Esophagus squamous epithelium (tissue), 5 donors: ENCODE measurements around the gene SUMO1. TPM values are rescaled to one million over a fixed set of nuclear protein-coding genes. Genes with fewer than 3 reads are reported as not detected.
A peak's percentile ranks its signal among the peaks of the same experiment; 100 is the strongest.

Experiments
- DNase-seq: peaks from one replicate; lab custom pipeline; 2025; lab: John Stamatoyannopoulos, UW
- H3K27ac ChIP-seq, 4 donors: fragments of 200-600 bp; sonication (generic); one replicate each; pipeline ENCODE4 v1.5.1; 2016 to 2019; ENCODE audit warnings: mild to moderate bottlenecking in 1 of 4
- H3K27me3 ChIP-seq, 4 donors: fragments of 200-600 bp; sonication (generic); 1 replicate in 3 of 4; 2 replicates in 1 of 4; pipeline versions ENCODE4 v1.5.1 to v1.6.0; 2017 to 2021; ENCODE audit warnings: antibody characterized with exemption in 1 of 4
- H3K36me3 ChIP-seq, 3 donors: fragments of 200-600 bp; sonication (generic); one replicate each; pipeline ENCODE4 v1.5.1; 2016 to 2019
- H3K4me1 ChIP-seq, 3 donors: fragments of 200-600 bp; sonication (generic); one replicate each; pipeline ENCODE4 v1.5.1; 2017 to 2019
- H3K4me3 ChIP-seq, 4 donors: fragments of 200-600 bp; sonication (generic); 1 replicate in 3 of 4; 2 replicates in 1 of 4; pipeline ENCODE4 v1.5.1; 2016 to 2019; ENCODE audit warnings: mild to moderate bottlenecking in 2 of 4, moderate library complexity in 1 of 4
- H3K9me3 ChIP-seq, 3 donors: fragments of 200-600 bp; sonication (generic); one replicate each; pipeline ENCODE4 v1.5.1; 2016 to 2019
- CTCF ChIP-seq, 6 experiments: fragments of 450-650 bp in 4 of 6; fragments of 200-600 bp in 2 of 6; sonication (generic) in 2 of 6; IDR thresholded peaks; one replicate each; pipeline ENCODE4 v1.5.1; 2016 to 2019; ENCODE audit warnings: antibody characterized with exemption in 6 of 6, mild to moderate bottlenecking in 4 of 6, moderate library complexity in 4 of 6
- POLR2A ChIP-seq, 4 donors: fragments of 450-650 bp; IDR thresholded peaks; one replicate each; pipeline ENCODE4 v1.6.1; 2017; ENCODE audit warnings: antibody characterized with exemption in 4 of 4, mild to moderate bottlenecking in 4 of 4, moderate library complexity in 3 of 4
- WGBS, 2 donors: methylation state at CpG; one replicate each; pipeline ENCODE4 v1.1.5; 2018; 5-methylcytosine and 5-hydroxymethylcytosine counted together
- intact Hi-C: fragments of 100-400 bp; cut with DNase I; formaldehyde crosslinking; loops from one replicate; pipeline ENCODE4 v1.15.0; 2022
- total RNA-seq, 4 donors: library from RNA; depleted of rRNA; stranded (reverse); fragments of >200 nt; gene quantifications; one replicate each; pipeline ENCODE4 v1.1.0, GENCODE V29; 2016
- donor health status: DM: yes; HTN: yes; CAD: no.

Gene SUMO1
- total RNA-seq, 4 donors from 2014 or later: 28.8 to 82.6 (median 54.0) TPM

DNA sequence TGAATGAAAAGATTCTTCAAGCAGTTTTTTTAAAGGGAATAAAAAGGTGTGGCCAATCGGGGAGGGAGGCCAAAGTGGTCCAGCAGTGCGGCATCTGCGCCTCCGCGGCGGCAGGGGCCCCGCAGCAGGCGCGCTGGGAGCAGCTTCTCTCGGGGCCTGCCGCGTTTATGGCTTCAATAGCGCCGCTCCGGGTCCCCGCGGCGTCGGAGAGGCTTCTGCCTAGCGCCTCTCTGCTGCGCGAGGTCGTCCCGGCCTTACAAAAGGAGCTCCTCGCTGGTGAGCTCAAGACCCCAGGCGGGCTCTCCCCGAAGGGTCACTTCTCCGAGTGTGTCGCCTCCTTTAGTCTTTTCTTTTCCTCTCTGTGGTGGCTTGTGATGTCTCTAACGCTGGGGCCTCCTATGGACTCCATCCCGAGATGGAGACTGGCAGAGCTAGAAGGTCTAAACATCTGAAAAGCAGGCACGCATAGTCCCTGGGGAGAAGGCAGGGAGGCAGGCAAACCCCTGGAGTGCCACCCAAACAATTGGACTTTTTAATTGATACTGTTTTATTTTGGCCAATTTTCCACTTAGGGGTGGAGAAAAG, 67.1 kb downstream of the SUMO1 start:
- Histone ChIP-seq H3K27me3 (peaks cover 0 to 13% (median 0%) of the 10 kb centered on the region in 4 donors), H3K27ac (no peak overlapping the region), H3K9me3 (no peaks in the 10 kb centered on the region), H3K4me3 (peak overlapping the region in 3 of 4 donors; percentile 3 to 50 (median 24)), H3K36me3 (no peaks in the 10 kb centered on the region), H3K4me1 (peaks cover 0 to 9% (median 6%) of the 10 kb centered on the region in 3 donors)
- intact Hi-C loops: no loop called here
- TF ChIP-seq POLR2A (IDR thresholded peaks at IDR 0.05) (no peak), CTCF (IDR thresholded peaks at IDR 0.05) (no peak)
- 11 to 24% methylated on average over 17 to 23 of the region's 32 CpGs for WGBS, 2 donors
- DNase-seq: no peak

GRCh38 chr2:202169832-202170424, 68.5 kb downstream of the SUMO1 start:
- Histone ChIP-seq H3K27ac (no peak overlapping the region), H3K27me3 (peaks cover 0 to 13% (median 0%) of the 10 kb centered on the region in 4 donors), H3K36me3 (no peaks in the 10 kb centered on the region), H3K9me3 (no peaks in the 10 kb centered on the region), H3K4me3 (no peak overlapping the region), H3K4me1 (peaks cover 0 to 9% (median 6%) of the 10 kb centered on the region in 3 donors)
- intact Hi-C loops: no loop called here
- TF ChIP-seq POLR2A (IDR thresholded peaks at IDR 0.05) (no peak), CTCF (IDR thresholded peaks at IDR 0.05) (no peak)
- 84 to 87% methylated on average over 7 to 8 of the region's 8 CpGs for WGBS, 2 donors
- no peak for DNase-seq

GRCh38 chr2:202169131-202169530, 69.3 kb downstream of the SUMO1 start:
- DNase-seq: no peak
- Histone ChIP-seq H3K4me3 (no peak overlapping the region), H3K4me1 (peaks cover 0 to 9% (median 6%) of the 10 kb centered on the region in 3 donors), H3K27me3 (peaks cover 0 to 13% (median 0%) of the 10 kb centered on the region in 4 donors), H3K27ac (no peak overlapping the region), H3K9me3 (no peaks in the 10 kb centered on the region), H3K36me3 (no peaks in the 10 kb centered on the region)
- TF ChIP-seq POLR2A (IDR thresholded peaks at IDR 0.05): no peak
- TF ChIP-seq CTCF (IDR thresholded peaks at IDR 0.05): no peak
- intact Hi-C loops: no loop called here

GRCh38 chr2:202165945-202166344, 72.5 kb downstream of the SUMO1 start:
- Histone ChIP-seq H3K4me1 (no peaks in the 10 kb centered on the region), H3K9me3 (no peaks in the 10 kb centered on the region), H3K36me3 (no peaks in the 10 kb centered on the region), H3K27ac (no peak overlapping the region), H3K4me3 (no peak overlapping the region), H3K27me3 (peaks cover 0 to 7% (median 0%) of the 10 kb centered on the region in 4 donors)
- WGBS, 2 donors: 43 to 46% methylated on average over 1 of the region's 1 CpG
- intact Hi-C loops: no loop called here
- DNase-seq: no peak
- TF ChIP-seq CTCF (IDR thresholded peaks at IDR 0.05): no peak

DNA sequence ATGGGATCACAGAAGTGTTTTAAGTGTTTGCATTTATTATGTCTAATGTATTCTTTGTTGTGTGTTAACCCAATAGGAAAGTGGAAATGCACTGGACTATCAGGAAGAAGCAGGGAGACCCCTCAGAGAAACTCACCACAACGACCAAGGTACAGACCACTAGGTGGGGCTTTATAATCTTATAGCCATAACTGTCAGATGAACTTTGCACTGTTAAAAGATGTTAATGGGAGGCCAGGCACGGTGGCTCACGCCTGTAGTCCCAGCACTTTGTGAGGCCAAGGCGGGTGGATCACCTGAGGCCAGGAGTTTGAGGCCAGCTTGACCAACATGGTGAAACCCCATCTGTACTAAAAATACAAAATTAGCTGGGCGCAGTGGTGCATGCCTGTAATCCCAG, 73.2 kb downstream of the SUMO1 start:
- 80 to 81% methylated on average over 5 of the region's 5 CpGs for WGBS, 2 donors

More for the DNA sequence above, 73.2 kb downstream of the SUMO1 start:
- TF ChIP-seq CTCF (IDR thresholded peaks at IDR 0.05): no peak
- no peak for TF ChIP-seq POLR2A (IDR thresholded peaks at IDR 0.05)
- H3K27ac ChIP-seq: no peak overlapping the region
- H3K9me3 ChIP-seq: no peaks in the 10 kb centered on the region
- H3K4me3 ChIP-seq: no peak overlapping the region
- H3K36me3 ChIP-seq: no peaks in the 10 kb centered on the region
- DNase-seq: no peak
- no peaks in the 10 kb centered on the region for H3K4me1 ChIP-seq
- intact Hi-C loops: no loop called here
- H3K27me3 ChIP-seq: peaks cover 0 to 7% (median 0%) of the 10 kb centered on the region in 4 donors
